Esophagus (tissue), 2 donors: ENCODE data around the gene BLVRB. TPM values are rescaled to one million over a fixed set of nuclear protein-coding genes. Genes with fewer than 3 reads are reported as not detected.
A peak's percentile ranks its signal among the peaks of the same experiment; 100 is the strongest.
"Not testable (repeated sequence)": the region's sequence is repeated elsewhere in the genome, so short reads cannot be mapped to it uniquely, and the experiment has no call there.

Experiments used
- H3K27ac ChIP-seq, 2 donors: one replicate each; pipeline ENCODE4 v1.5.1; 2013; ENCODE audit warnings: low read depth in 2 of 2, mild to moderate bottlenecking in 2 of 2, inconsistent platforms in 1 of 2, low read length in 1 of 2, moderate library complexity in 1 of 2
- H3K27me3 ChIP-seq, 2 donors: one replicate each; pipeline ENCODE4 v1.6.1; 2013; ENCODE audit warnings: low read length in 2 of 2, control low read depth in 1 of 2, mild to moderate bottlenecking in 1 of 2; ENCODE audit not compliant: insufficient read depth in 2 of 2, control insufficient read depth in 1 of 2
- H3K36me3 ChIP-seq, 2 donors: one replicate each; pipeline ENCODE4 v1.6.1; 2013; ENCODE audit warnings: low read length in 1 of 2; ENCODE audit not compliant: control insufficient read depth in 2 of 2, insufficient read depth in 2 of 2
- H3K4me1 ChIP-seq, 2 donors: one replicate each; pipeline ENCODE4 v1.6.1; 2013; ENCODE audit warnings: low read length in 1 of 2; ENCODE audit not compliant: control insufficient read depth in 2 of 2, insufficient read depth in 2 of 2
- H3K4me3 ChIP-seq, 2 donors: one replicate each; pipeline ENCODE4 v1.5.1; 2013; ENCODE audit warnings: low read length in 2 of 2, mild to moderate bottlenecking in 2 of 2, low read depth in 1 of 2, moderate library complexity in 1 of 2
- H3K9me3 ChIP-seq, 2 donors: one replicate each; pipeline ENCODE4 v1.6.1; 2013; ENCODE audit warnings: mild to moderate bottlenecking in 2 of 2, low read depth in 1 of 2, low read length in 1 of 2, moderate library complexity in 1 of 2; ENCODE audit not compliant: control insufficient read depth in 2 of 2, insufficient read depth in 1 of 2
- WGBS, 2 donors: extraction: QIAGEN DNeasy Blood & Tissue Kit; methylation state at CpG; one replicate each; pipeline ENCODE4 v1.1.7; 2013; 5-methylcytosine and 5-hydroxymethylcytosine counted together
- polyA plus RNA-seq, 2 donors: library from polyadenylated mRNA; stranded (reverse); fragments of 200-250 nt; gene quantifications; one replicate each; pipeline ENCODE4 v1.2.3, GENCODE V29; 2013
- donor health status: healthy with polysubstance abuse.
- donor health status: Bipolar disorder and iron deficiency.

The BLVRB gene
- polyA plus RNA-seq, 2 donors, result 213 to 241 TPM

- 7 to 15% methylated on average over 21 to 87 of the region's 87 CpGs for WGBS, 2 donors
- H3K27ac ChIP-seq, result peak within 1 kb of the TSS; percentile 75 to 90
- peak within 1 kb of the TSS; percentile 49 for H3K4me3 ChIP-seq
- H3K9me3 ChIP-seq, result no peaks in the 10 kb centered on the region
- H3K27me3 ChIP-seq, result no peaks in the 10 kb centered on the region
- H3K4me1 ChIP-seq, result peaks cover 4 to 8% of the 10 kb centered on the region in 2 donors
- no peaks in the 10 kb centered on the region for H3K36me3 ChIP-seq
Observed at GRCh38 chr19:40466985-40467734, 1.6 kb upstream of the BLVRB start, which contains the start of gene SPTBN4. Gene SPTBN4, plus strand, starts transcription at chr19:40467001. Its CDS starts 5,621 bp downstream, at chr19:40472622.

- no peaks in the 10 kb centered on the region for H3K36me3 ChIP-seq
- H3K4me1 ChIP-seq, result peaks cover 4 to 8% of the 10 kb centered on the region in 2 donors
- 8 to 10% methylated on average over 44 to 48 of the region's 48 CpGs for WGBS, 2 donors
- H3K27me3 ChIP-seq, result no peaks in the 10 kb centered on the region
- peak overlapping the region; percentile 49 for H3K4me3 ChIP-seq
- no peaks in the 10 kb centered on the region for H3K9me3 ChIP-seq
- H3K27ac ChIP-seq, result peak overlapping the region; percentile 75 to 90
Observed at GRCh38 chr19:40466219-40466984, 857 bp upstream of the BLVRB start.

- Histone ChIP-seq H3K4me3 (peak overlapping the region; percentile 69 to 70), H3K4me1 (peaks cover 4 to 8% of the 10 kb centered on the region in 2 donors), H3K36me3 (no peaks in the 10 kb centered on the region), H3K27ac (peak overlapping the region; percentile 93 to 97), H3K27me3 (no peaks in the 10 kb centered on the region), H3K9me3 (no peaks in the 10 kb centered on the region)
- 10 to 12% methylated on average over 11 of the region's 11 CpGs for WGBS, 2 donors
Observed at GRCh38 chr19:40465025-40465556, 454 bp downstream of the BLVRB start.

- Histone ChIP-seq H3K4me1 (peaks cover 4 to 8% of the 10 kb centered on the region in 2 donors), H3K27ac (peak overlapping the region; percentile 93 to 97), H3K4me3 (peak overlapping the region; percentile 69 to 70), H3K9me3 (no peaks in the 10 kb centered on the region), H3K36me3 (no peaks in the 10 kb centered on the region), H3K27me3 (no peaks in the 10 kb centered on the region)
- WGBS, 2 donors, result 18 to 21% methylated on average over 11 of the region's 11 CpGs
Observed at GRCh38 chr19:40464059-40465024, 1.2 kb downstream of the BLVRB start.

- not testable (repeated sequence) for H3K4me1 ChIP-seq, H3K36me3 ChIP-seq, H3K4me3 ChIP-seq, H3K27me3 ChIP-seq, H3K9me3 ChIP-seq
- 59 to 75% methylated on average over 12 of the region's 12 CpGs for WGBS, 2 donors
- H3K27ac ChIP-seq, result peak overlapping the region; percentile 74 to 93
Observed at GRCh38 chr19:40463587-40464037, 1.9 kb downstream of the BLVRB start.

GRCh38 chr19:40461669-40462221 is 3.8 kb downstream of the BLVRB start:
- 68 to 75% methylated on average over 7 of the region's 7 CpGs for WGBS, 2 donors
- H3K27me3 ChIP-seq, result no peaks in the 10 kb centered on the region
- H3K4me1 ChIP-seq, result peaks cover 2 to 7% of the 10 kb centered on the region in 2 donors
- H3K4me3 ChIP-seq, result no peak overlapping the region
- H3K27ac ChIP-seq, result no peak overlapping the region
- H3K36me3 ChIP-seq, result peaks cover 3 to 7% of the 10 kb centered on the region in 2 donors
- H3K9me3 ChIP-seq, result no peaks in the 10 kb centered on the region

- WGBS, 2 donors, result 79 to 90% methylated on average over 3 of the region's 3 CpGs
- no peaks in the 10 kb centered on the region for H3K9me3 ChIP-seq
- H3K36me3 ChIP-seq, result peaks cover 3 to 7% of the 10 kb centered on the region in 2 donors
- no peak overlapping the region for H3K27ac ChIP-seq
- no peak overlapping the region for H3K4me3 ChIP-seq
- peaks cover 0 to 2% of the 10 kb centered on the region in 2 donors for H3K4me1 ChIP-seq
- H3K27me3 ChIP-seq, result no peaks in the 10 kb centered on the region
Observed at GRCh38 chr19:40460185-40460584, 5.4 kb downstream of the BLVRB start.

- no peaks in the 10 kb centered on the region for H3K9me3 ChIP-seq
- peaks cover 3 to 7% of the 10 kb centered on the region in 2 donors for H3K36me3 ChIP-seq
- 95 to 97% methylated on average over 3 of the region's 3 CpGs for WGBS, 2 donors
- H3K4me3 ChIP-seq, result no peak overlapping the region
- no peaks in the 10 kb centered on the region for H3K4me1 ChIP-seq
- no peaks in the 10 kb centered on the region for H3K27me3 ChIP-seq
- no peak overlapping the region for H3K27ac ChIP-seq
Observed at GRCh38 chr19:40458597-40458974, 7.0 kb downstream of the BLVRB start.
